Stomach (tissue), 9 donors: ENCODE measurements around the gene PLCB1. TPM values are rescaled to one million over a fixed set of nuclear protein-coding genes. Genes with fewer than 3 reads are reported as not detected.

ENCODE experiments used
- DNase-seq, 2 donors: peaks; one replicate each; pipeline versions ENCODE4 v3.0.0 to v3.0.0-alpha.2; 2013 to 2019
- H3K27ac ChIP-seq, 5 donors: fragments of 200-600 bp in 4 of 5; sonication (generic) in 4 of 5; one replicate each; pipeline ENCODE4 v1.5.1; 2013 to 2019; ENCODE audit warnings: mild to moderate bottlenecking in 1 of 5, moderate library complexity in 1 of 5
- H3K27me3 ChIP-seq, 3 donors: fragments of 200-600 bp; sonication (generic); one replicate each; pipeline ENCODE4 v1.5.1; 2017 to 2019; ENCODE audit warnings: mixed run types in 1 of 3
- H3K36me3 ChIP-seq, 4 donors: fragments of 200-600 bp; sonication (generic); 1 replicate in 3 of 4; 2 replicates in 1 of 4; pipeline ENCODE4 v1.5.1; 2016 to 2019
- H3K4me1 ChIP-seq, 4 donors: fragments of 200-600 bp; sonication (generic); one replicate each; pipeline ENCODE4 v1.5.1; 2016 to 2019
- H3K4me3 ChIP-seq, 4 donors: fragments of 200-600 bp; sonication (generic) in 3 of 4; one replicate each; pipeline ENCODE4 v1.5.1; 2016 to 2019; ENCODE audit warnings: mild to moderate bottlenecking in 1 of 4
- H3K9me3 ChIP-seq, 4 donors: fragments of 200-600 bp; sonication (generic); one replicate each; pipeline ENCODE4 v1.5.1; 2016 to 2019
- EP300 ChIP-seq: sonication (generic); formaldehyde crosslinking; IDR thresholded peaks from one replicate; pipeline ENCODE4 v1.6.1; 2017; ENCODE audit warnings: antibody characterized with exemption
- POLR2A ChIP-seq, 4 donors: fragments of 450-650 bp; IDR thresholded peaks; one replicate each; pipeline ENCODE4 v1.6.1; 2016; ENCODE audit warnings: antibody characterized with exemption in 4 of 4, control low read depth in 2 of 4, mild to moderate bottlenecking in 1 of 4, moderate library complexity in 1 of 4
- POLR2AphosphoS5 ChIP-seq, 3 donors: sonication (generic); formaldehyde crosslinking; IDR thresholded peaks; one replicate each; pipeline ENCODE4 v1.6.1; 2016; ENCODE audit warnings: antibody characterized with exemption in 3 of 3
- whole genome bisulfite sequencing, 5 donors: extraction: QIAGEN DNeasy Blood & Tissue Kit in 3 of 5; methylation state at CpG; one replicate each; pipeline versions ENCODE4 v1.1.5 to v1.1.7; 2013 to 2018; 5-methylcytosine and 5-hydroxymethylcytosine counted together
- intact Hi-C: fragments of 100-400 bp; cut with DNase I; formaldehyde crosslinking; loops from one replicate; pipeline ENCODE4 v1.15.1; 2023; ENCODE audit warnings: low total_unique reads
- polyA plus RNA-seq, 3 donors: library from polyadenylated mRNA; stranded (reverse); fragments of 200-250 nt; gene quantifications; one replicate each; pipeline ENCODE4 v1.2.3, GENCODE V29; 2013
- total RNA-seq, 5 donors: library from RNA; depleted of rRNA; stranded (reverse); fragments of >200 nt; gene quantifications; one replicate each; pipeline versions ENCODE4 v1.1.0 to v1.2.3, GENCODE V29; 2014 to 2016
- TF ChIP-seq, protein P1 (sequence below), 7 experiments: fragments of 450-650 bp in 4 of 7; fragments of 200-600 bp in 3 of 7; sonication (generic) in 3 of 7; IDR thresholded peaks; one replicate each; pipeline ENCODE4 v1.5.1; 2016 to 2019; ENCODE audit warnings: antibody characterized with exemption in 7 of 7, control low read depth in 2 of 7, mild to moderate bottlenecking in 1 of 7
- donor health status: healthy with polysubstance abuse.
- donor health status: Bipolar disorder and iron deficiency.
- donor health status: healthy.

Gene PLCB1
- total and polyA plus RNA-seq, 8 donors, result 4.1 to 66.5 (median 11.7) TPM

DNA sequence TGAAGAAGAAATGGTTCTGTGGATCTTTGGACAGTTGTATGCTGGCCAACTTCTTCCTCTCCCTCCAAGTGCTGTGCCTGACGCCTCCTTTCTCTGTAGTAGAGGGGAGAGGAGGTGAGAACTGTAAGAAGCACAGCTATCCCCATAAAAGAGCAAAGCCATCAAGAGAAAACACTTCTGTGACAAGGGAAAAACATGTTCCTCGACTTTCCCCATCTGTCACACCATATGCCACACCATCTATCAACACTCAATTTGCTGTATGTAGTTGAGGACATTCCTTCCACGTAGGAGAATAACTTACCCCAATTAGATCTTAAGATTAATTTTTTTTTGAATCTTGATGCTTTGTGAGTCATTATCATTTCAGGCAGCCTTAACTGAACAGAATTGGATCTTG is 780.7 kb downstream of the PLCB1 start:
- H3K9me3 ChIP-seq, result peaks cover 0 to 11% (median 2%) of the 10 kb centered on the region in 4 donors
- H3K4me1 ChIP-seq, result no peaks in the 10 kb centered on the region
- TF ChIP-seq, protein P1, sequence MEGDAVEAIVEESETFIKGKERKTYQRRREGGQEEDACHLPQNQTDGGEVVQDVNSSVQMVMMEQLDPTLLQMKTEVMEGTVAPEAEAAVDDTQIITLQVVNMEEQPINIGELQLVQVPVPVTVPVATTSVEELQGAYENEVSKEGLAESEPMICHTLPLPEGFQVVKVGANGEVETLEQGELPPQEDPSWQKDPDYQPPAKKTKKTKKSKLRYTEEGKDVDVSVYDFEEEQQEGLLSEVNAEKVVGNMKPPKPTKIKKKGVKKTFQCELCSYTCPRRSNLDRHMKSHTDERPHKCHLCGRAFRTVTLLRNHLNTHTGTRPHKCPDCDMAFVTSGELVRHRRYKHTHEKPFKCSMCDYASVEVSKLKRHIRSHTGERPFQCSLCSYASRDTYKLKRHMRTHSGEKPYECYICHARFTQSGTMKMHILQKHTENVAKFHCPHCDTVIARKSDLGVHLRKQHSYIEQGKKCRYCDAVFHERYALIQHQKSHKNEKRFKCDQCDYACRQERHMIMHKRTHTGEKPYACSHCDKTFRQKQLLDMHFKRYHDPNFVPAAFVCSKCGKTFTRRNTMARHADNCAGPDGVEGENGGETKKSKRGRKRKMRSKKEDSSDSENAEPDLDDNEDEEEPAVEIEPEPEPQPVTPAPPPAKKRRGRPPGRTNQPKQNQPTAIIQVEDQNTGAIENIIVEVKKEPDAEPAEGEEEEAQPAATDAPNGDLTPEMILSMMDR (IDR thresholded peaks at IDR 0.05), result no peak
- H3K36me3 ChIP-seq, result no peaks in the 10 kb centered on the region
- 69 to 86% (median 75%) methylated on average over 3 of the region's 3 CpGs for WGBS, 5 donors
- no peak overlapping the region for H3K4me3 ChIP-seq
- no peak overlapping the region for H3K27ac ChIP-seq
- no peak for DNase-seq
- H3K27me3 ChIP-seq, result no peaks in the 10 kb centered on the region
- intact Hi-C loops, result no loop called here

DNA sequence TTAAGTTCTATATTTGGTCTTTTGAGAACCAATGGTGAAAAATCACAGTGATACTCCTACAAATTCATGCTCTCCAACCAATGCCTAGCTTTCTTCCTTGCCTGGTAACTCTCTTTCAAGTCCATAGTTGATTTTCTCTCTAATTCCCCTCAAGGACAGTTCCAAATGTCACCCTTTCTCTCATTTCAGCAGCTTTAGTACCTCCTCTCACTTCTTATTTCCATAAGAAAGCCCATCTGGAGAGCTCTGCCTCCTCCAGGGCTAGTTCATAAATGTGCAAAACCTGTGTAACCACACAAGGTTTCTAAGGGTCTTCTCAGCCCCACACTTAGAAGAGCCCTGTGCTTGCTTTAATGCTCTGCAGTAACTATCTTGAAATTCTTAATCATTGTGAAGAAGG is 781.4 kb downstream of the PLCB1 start:
- TF ChIP-seq, protein P1 (IDR thresholded peaks at IDR 0.05), result no peak
- no peak for TF ChIP-seq POLR2AphosphoS5 (IDR thresholded peaks at IDR 0.05)
- TF ChIP-seq POLR2A (IDR thresholded peaks at IDR 0.05), result no peak
- no peak for TF ChIP-seq EP300
- no peaks in the 10 kb centered on the region for H3K36me3 ChIP-seq
- DNase-seq, result no peak
- no peaks in the 10 kb centered on the region for H3K4me1 ChIP-seq
- H3K27me3 ChIP-seq, result no peaks in the 10 kb centered on the region
- H3K9me3 ChIP-seq, result peaks cover 0 to 11% (median 2%) of the 10 kb centered on the region in 4 donors
- intact Hi-C loops, result no loop called here
- H3K27ac ChIP-seq, result no peak overlapping the region
- H3K4me3 ChIP-seq, result no peak overlapping the region

DNA sequence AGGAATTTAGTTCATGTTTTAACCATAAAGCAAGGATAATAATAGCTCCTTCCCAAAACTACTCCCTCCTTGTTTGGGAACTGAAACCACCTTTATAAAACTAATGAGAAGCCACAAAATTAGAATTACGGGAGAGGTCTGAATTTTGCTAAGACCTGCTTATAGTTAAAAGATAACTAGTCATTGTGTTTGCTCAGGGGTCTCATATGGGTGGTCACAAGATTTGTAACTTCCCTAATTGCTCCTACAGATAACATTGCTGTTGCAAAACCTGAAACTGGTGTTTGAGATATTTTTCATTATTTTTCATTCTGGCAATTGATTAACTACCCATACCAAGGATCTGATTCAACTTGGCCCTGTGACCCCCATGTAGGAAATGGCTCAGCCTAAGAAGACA is 782.4 kb downstream of the PLCB1 start:
- H3K4me1 ChIP-seq, result no peaks in the 10 kb centered on the region
- TF ChIP-seq, protein P1 (IDR thresholded peaks at IDR 0.05), result no peak
- H3K27ac ChIP-seq, result no peak overlapping the region
- intact Hi-C loops, result no loop called here
- no peak overlapping the region for H3K4me3 ChIP-seq
- peaks cover 0 to 11% (median 2%) of the 10 kb centered on the region in 4 donors for H3K9me3 ChIP-seq
- H3K36me3 ChIP-seq, result no peaks in the 10 kb centered on the region
- WGBS, 5 donors, result 92 to 96% (median 93%) methylated on average over 1 of the region's 1 CpG
- no peak for DNase-seq
- no peaks in the 10 kb centered on the region for H3K27me3 ChIP-seq

DNA sequence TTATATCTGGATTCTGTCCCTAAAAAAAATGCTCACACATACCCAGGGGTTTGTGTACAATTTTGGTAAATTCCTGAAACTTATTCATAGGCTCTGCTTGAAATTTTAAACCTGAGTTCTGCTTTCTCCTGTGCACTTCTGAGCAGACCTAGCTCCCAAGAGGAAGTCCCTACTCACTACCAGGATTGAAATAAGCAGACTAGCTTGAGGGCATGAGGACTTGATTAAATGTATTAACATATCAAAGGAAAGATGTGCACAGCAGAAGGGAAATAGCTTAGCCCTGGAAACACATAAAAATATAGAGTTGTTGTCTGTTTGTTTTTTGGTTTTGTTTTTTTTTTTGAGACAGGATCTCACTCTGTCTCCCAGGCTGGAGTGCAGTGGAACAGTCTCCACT is 785.0 kb downstream of the PLCB1 start:
- intact Hi-C loops, result no loop called here
- peaks cover 0 to 5% (median 2%) of the 10 kb centered on the region in 4 donors for H3K9me3 ChIP-seq
- no peak overlapping the region for H3K4me3 ChIP-seq
- H3K4me1 ChIP-seq, result no peaks in the 10 kb centered on the region
- TF ChIP-seq, protein P1 (IDR thresholded peaks at IDR 0.05), result no peak
- TF ChIP-seq POLR2A (IDR thresholded peaks at IDR 0.05) (no peak), POLR2AphosphoS5 (IDR thresholded peaks at IDR 0.05) (no peak), EP300 (no peak)
- no peak overlapping the region for H3K27ac ChIP-seq
- H3K36me3 ChIP-seq, result no peaks in the 10 kb centered on the region
- no peaks in the 10 kb centered on the region for H3K27me3 ChIP-seq
- no peak for DNase-seq

DNA sequence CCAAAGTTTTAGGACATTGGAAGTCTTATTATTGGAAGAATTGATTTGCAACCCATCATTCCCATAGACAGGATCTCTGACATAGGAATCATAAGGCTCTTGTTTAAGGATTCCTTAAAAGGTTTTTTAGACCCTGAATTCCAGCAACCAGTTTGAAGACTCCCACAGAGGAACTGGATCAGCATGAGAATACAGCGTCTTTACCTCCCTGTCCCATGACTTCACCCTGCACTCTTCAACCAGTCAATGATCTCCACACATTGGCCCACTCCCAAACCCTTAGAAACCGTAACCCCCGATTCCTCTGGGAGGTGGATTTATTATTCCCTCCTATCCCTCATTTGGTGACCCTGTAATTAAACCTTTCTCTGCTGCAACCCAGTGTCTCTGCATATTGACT is 786.1 kb downstream of the PLCB1 start:
- intact Hi-C loops, result no loop called here
- DNase-seq, result no peak
- no peaks in the 10 kb centered on the region for H3K36me3 ChIP-seq
- H3K4me3 ChIP-seq, result no peak overlapping the region
- H3K9me3 ChIP-seq, result peaks cover 0 to 5% (median 2%) of the 10 kb centered on the region in 4 donors
- WGBS, 5 donors, result 83 to 92% (median 89%) methylated on average over 3 of the region's 3 CpGs
- no peaks in the 10 kb centered on the region for H3K27me3 ChIP-seq
- no peak overlapping the region for H3K27ac ChIP-seq
- TF ChIP-seq, protein P1 (IDR thresholded peaks at IDR 0.05), result no peak
- TF ChIP-seq POLR2A (IDR thresholded peaks at IDR 0.05), result no peak
- no peak for TF ChIP-seq POLR2AphosphoS5 (IDR thresholded peaks at IDR 0.05)
- no peak for TF ChIP-seq EP300
- H3K4me1 ChIP-seq, result no peaks in the 10 kb centered on the region
